ENCODE measurements around the gene MCTP2. TPM values are rescaled to one million over a fixed set of nuclear protein-coding genes. Genes with fewer than 3 reads are reported as not detected.

The MCTP2 gene
- total and polyA plus RNA-seq, 3 donors from 2014 or later, result 6.7 to 13.8 (median 7.6) TPM

DNA sequence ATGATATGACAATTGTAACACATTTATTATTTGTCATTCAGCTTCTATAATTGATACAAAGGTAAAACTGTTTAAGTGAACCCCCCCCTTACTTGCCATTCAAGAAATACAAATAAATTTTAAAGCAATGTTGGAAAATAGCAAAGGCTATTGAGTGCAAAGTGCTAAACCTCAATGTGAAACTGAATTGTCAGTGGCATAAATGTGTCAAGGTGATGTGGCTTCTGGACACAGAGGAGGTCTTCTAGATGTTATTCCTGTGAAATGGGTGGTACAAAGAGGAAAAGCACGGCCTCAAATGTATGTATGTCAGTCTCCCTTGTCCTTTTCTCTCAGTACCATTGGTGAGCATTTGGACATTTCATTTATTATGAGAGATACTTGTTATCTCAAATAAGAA, 149.4 kb downstream of the MCTP2 start:
- DNase-seq, result no peak
- H3K4me3 ChIP-seq, result no peak overlapping the region
- 70 to 83% methylated on average over 1 of the region's 1 CpG for WGBS, 2 donors
- H3K4me1 ChIP-seq, result no peaks in the 10 kb centered on the region
- H3K27me3 ChIP-seq, result no peaks in the 10 kb centered on the region
- no peaks in the 10 kb centered on the region for H3K36me3 ChIP-seq (ENCODE audit: low read depth, missing control alignments)
- intact Hi-C loops (cut with DNase I; ENCODE audit: low total_unique reads), result no loop called here
- no peak for TF ChIP-seq POLR2A (IDR thresholded peaks at IDR 0.05)
- TF ChIP-seq, protein P1, sequence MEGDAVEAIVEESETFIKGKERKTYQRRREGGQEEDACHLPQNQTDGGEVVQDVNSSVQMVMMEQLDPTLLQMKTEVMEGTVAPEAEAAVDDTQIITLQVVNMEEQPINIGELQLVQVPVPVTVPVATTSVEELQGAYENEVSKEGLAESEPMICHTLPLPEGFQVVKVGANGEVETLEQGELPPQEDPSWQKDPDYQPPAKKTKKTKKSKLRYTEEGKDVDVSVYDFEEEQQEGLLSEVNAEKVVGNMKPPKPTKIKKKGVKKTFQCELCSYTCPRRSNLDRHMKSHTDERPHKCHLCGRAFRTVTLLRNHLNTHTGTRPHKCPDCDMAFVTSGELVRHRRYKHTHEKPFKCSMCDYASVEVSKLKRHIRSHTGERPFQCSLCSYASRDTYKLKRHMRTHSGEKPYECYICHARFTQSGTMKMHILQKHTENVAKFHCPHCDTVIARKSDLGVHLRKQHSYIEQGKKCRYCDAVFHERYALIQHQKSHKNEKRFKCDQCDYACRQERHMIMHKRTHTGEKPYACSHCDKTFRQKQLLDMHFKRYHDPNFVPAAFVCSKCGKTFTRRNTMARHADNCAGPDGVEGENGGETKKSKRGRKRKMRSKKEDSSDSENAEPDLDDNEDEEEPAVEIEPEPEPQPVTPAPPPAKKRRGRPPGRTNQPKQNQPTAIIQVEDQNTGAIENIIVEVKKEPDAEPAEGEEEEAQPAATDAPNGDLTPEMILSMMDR (IDR thresholded peaks at IDR 0.05), result no peak
- H3K9me3 ChIP-seq, result no peaks in the 10 kb centered on the region
- no peak overlapping the region for H3K27ac ChIP-seq

DNA sequence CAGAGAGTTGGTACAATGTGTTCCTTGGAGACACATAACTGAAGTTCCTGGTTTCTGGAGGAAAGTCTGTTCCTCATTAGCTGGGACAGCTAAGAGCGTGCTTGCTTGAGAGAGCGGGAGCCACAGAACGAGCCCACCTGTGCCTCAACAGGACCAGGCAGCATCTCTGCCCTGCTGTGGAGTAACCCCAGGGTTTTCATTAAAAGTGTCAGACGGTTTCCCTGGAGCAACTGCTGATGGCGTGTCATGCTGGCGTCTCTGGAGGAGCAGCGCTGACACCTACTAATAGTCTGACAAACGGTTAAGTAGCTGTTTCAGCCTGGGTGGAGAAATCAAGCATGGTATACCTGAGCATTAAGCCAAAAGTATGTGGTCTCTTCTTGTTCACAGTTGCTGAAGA, 150.0 kb downstream of the MCTP2 start:
- H3K4me3 ChIP-seq, result no peak overlapping the region
- no peak for TF ChIP-seq POLR2A (IDR thresholded peaks at IDR 0.05)
- TF ChIP-seq, protein P1 (IDR thresholded peaks at IDR 0.05), result no peak
- H3K9me3 ChIP-seq, result no peaks in the 10 kb centered on the region
- no peaks in the 10 kb centered on the region for H3K27me3 ChIP-seq
- DNase-seq, result no peak
- no peak overlapping the region for H3K27ac ChIP-seq
- H3K36me3 ChIP-seq (ENCODE audit: low read depth, missing control alignments), result no peaks in the 10 kb centered on the region
- 72 to 74% methylated on average over 8 of the region's 8 CpGs for WGBS, 2 donors
- intact Hi-C loops (cut with DNase I; ENCODE audit: low total_unique reads), result no loop called here
- H3K4me1 ChIP-seq, result no peaks in the 10 kb centered on the region

DNA sequence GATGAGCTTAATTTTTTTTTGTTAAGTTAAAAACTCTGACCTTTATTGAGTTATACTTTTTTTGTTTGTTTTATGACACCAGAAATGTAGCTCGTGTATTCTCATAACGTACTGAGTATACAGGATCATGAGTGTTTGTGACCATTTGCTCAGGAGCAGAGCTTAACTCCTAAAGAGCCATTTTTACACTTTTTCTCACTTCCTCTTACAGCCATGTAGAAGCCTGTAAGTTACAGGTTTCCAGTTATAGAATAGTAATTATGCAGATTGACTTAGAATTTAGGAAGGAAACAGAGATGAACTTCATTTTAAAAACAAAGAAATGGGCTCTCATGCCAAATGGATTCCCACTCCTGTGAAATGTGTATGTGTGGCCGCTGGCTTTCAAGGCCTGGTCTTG, 151.7 kb downstream of the MCTP2 start:
- intact Hi-C loops (cut with DNase I; ENCODE audit: low total_unique reads), result no loop called here
- no peak for DNase-seq
- WGBS, 2 donors, result 69 to 81% methylated on average over 3 of the region's 3 CpGs

DNA sequence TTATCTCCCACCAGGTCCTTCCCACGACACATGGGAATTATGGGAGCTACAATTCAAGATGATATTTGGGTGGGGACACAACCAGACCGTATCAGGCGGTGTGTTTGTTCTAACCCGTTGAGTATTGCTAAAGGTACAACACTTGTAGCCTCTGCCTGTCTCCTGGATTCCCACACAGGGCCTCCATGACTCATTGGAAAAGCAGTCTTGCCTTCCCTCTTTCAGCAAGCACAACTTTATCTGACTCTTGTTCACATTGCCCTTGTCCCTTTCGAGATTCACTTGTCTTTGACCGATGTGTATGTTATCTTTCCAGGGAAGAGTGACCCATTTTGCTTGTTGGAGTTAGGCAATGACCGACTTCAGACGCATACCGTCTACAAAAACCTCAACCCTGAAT, 152.3 kb downstream of the MCTP2 start:
- intact Hi-C loops (cut with DNase I; ENCODE audit: low total_unique reads), result no loop called here

More for the DNA sequence above, 151.7 kb downstream of the MCTP2 start:
- H3K9me3 ChIP-seq, result no peaks in the 10 kb centered on the region
- no peaks in the 10 kb centered on the region for H3K36me3 ChIP-seq (ENCODE audit: low read depth, missing control alignments)
- H3K27me3 ChIP-seq, result no peaks in the 10 kb centered on the region
- no peak overlapping the region for H3K4me3 ChIP-seq
- no peaks in the 10 kb centered on the region for H3K4me1 ChIP-seq
- no peak overlapping the region for H3K27ac ChIP-seq
- TF ChIP-seq POLR2A (IDR thresholded peaks at IDR 0.05), result no peak
- TF ChIP-seq, protein P1 (IDR thresholded peaks at IDR 0.05), result no peak

DNA sequence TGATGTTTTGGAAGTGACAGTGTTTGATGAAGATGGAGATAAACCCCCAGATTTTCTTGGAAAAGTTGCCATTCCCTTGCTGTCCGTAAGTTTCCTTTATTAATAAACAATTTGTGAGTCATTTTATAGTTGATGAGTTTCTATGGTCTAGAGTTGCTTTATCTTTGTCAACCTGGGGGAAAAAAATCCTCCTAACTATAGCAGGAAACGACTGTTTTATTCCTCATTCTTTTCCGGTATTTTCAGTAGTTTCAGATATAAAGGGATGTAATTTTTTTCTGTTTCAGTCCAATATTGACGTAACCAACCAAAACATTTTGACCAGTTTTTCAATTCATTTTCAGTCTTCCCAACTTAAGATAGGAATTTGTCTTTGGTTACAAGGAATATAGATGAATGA, 154.1 kb downstream of the MCTP2 start:
- no peak for DNase-seq
- H3K4me3 ChIP-seq, result no peak overlapping the region
- no peaks in the 10 kb centered on the region for H3K4me1 ChIP-seq
- 78 to 84% methylated on average over 4 of the region's 4 CpGs for WGBS, 2 donors
- no peak overlapping the region for H3K27ac ChIP-seq
- no peaks in the 10 kb centered on the region for H3K9me3 ChIP-seq
- H3K36me3 ChIP-seq (ENCODE audit: low read depth, missing control alignments), result no peaks in the 10 kb centered on the region
- intact Hi-C loops (cut with DNase I; ENCODE audit: low total_unique reads), result no loop called here
- no peaks in the 10 kb centered on the region for H3K27me3 ChIP-seq
- no peak for TF ChIP-seq POLR2A (IDR thresholded peaks at IDR 0.05)
- TF ChIP-seq, protein P1 (IDR thresholded peaks at IDR 0.05), result no peak

More for the DNA sequence above, 152.3 kb downstream of the MCTP2 start:
- Histone ChIP-seq H3K9me3 (no peaks in the 10 kb centered on the region), H3K4me3 (no peak overlapping the region), H3K36me3 (ENCODE audit: low read depth, missing control alignments) (no peaks in the 10 kb centered on the region), H3K4me1 (no peaks in the 10 kb centered on the region), H3K27ac (no peak overlapping the region), H3K27me3 (no peaks in the 10 kb centered on the region)
- WGBS, 2 donors, result 94 to 95% methylated on average over 9 of the region's 9 CpGs
- no peak for DNase-seq
- TF ChIP-seq POLR2A (IDR thresholded peaks at IDR 0.05), result no peak
- TF ChIP-seq, protein P1 (IDR thresholded peaks at IDR 0.05), result no peak
